Activated naive CD4-positive, alpha-beta T cell (primary cell): ENCODE measurements around the gene ZNF827.

Source experiments
- DNase-seq, 4 experiments: peaks; one replicate each; lab custom pipeline; 2025; lab: John Stamatoyannopoulos, UW

Gene ZNF827

DNA sequence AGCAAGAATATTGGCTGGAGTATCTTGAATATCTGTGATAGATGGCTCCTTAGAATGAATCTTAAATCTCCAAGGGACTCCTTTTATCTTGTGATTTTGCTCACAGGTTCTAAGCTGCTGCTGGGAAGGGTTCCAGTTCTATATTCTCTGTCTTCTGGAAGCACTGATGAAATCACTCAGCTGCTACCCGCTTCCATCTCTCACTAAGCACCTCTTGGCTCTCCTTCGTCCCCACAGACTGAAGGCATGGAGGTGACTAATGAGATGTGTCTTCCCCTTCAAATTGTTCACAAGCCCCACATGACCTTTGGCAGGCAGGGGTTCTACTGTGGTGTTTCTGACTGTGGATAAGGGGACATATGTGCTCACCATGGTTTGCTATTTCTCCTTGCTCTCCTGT lies 182.8 kb downstream of the ZNF827 start:
- DNase-seq = no peak

DNA sequence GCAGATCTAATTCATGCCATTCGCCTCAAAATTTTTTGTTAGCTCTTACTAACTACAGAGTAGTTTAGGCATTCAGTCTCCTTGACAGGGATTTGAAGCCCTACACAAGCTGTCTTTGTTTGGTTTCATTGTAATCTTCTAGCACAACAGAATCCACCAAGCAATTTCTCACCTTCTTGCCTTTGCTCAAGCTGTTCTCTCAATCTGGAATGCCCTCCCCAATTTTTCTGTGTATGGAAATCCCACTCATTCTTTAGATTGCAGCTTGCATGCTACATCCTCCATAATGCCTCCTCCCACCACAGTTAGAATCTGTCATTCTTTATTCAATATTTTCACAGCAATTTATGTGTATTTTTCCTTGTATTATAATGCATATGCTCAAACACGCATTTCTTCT lies 195.0 kb downstream of the ZNF827 start:
- DNase-seq = no peak

DNA sequence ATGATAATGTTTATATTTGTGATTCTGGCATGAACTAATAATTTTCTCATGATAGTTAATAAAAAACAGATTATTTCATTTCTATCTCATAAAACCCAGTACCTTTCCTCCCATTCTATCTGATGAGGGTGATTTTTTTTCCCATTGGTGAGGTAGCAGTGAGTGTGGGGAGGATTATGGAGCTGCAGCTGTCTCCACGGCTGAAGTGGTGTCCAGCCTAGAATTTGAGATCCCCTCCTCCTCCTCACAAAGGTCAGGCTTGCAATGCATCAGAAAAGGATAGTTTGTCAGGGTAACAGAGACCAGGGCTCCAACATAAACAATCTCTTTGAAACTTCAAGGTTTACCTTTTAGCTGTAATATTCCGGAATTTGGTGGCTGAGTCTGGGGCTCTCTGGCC lies 197.8 kb downstream of the ZNF827 start:
- no peak for DNase-seq

DNA sequence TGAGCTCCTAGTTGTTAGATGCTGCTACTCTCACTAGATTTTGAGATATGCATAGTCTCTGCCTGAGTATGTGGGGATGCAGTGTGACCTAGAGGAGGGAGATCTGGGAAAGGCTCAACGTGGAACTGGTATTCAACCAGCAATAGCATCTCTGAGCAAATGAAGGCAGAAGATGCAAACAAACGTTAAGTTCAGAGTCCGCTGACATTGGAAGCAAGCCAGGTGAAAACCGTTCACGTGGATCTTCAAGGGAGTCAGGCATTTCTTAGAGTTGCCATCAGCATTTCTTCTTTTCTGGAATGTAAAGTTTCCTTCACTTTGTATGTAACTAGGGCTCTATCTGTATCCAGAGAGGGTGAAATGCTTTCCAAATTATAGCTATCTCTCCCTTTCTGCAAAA lies 198.8 kb downstream of the ZNF827 start:
- no peak for DNase-seq

DNA sequence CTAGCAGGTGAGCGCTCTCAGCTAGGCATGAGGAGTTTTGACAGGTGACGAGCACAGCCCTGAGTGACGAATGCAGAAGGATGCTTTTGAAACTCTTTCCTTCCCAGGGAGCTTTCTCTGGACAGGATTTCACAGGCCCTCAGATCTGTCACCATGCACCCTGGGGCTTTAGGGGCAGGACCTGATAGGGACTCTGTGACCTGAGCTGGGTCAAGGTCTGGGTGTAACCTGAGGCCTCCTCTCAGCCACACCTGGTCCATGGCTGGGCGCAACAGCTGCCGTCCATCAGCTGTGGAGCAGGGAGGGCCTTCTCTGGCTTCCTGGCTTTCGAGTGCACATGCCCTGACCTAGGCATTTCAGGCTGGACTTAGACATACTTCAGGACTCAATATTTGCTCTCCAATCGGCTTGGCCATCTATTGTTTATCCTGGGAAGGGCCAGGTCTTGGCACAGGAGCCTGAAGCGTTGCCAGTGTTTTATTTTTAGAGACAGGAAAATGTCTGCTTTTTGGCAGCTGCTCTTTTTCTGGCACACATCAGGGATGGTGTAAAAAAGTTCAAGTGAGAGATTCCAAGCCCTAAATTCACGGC lies 202.3 kb downstream of the ZNF827 start:
- DNase-seq = no peak

DNA sequence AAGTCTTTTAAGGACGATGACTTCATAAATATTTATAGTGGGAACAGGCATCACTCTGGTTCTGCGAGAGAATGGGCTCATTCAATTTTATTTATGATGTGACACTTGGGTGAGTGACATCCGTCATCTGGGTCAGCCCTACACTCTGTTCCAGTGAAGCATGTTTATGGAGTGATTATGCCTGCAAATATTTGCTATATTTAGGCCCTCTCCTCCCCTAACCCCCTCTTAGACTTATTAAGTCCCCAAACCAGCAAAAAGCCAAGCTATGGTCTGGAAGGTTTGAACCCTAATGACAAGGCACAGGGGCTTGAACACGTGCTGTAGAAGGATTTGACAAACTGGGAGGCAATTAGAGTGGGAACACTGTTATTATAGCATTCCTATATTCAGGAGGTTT lies 202.8 kb downstream of the ZNF827 start:
- DNase-seq = no peak

DNA sequence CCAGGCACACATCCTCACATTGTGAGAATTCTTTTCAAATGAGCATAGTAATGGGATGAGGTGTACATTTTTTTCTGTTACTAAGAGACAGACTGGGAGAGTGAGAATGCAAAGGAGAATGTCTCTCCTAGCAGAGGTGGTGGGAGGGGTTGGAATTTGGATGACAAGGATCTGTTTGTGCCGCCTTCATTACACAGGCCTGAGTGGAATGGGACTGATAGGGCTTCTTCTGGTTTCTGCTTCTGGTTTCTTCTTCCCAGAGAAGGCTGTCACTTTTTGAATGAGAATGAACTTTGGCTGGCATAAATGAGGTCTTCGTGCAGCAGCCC lies 203.3 kb downstream of the ZNF827 start:
- no peak for DNase-seq

DNA sequence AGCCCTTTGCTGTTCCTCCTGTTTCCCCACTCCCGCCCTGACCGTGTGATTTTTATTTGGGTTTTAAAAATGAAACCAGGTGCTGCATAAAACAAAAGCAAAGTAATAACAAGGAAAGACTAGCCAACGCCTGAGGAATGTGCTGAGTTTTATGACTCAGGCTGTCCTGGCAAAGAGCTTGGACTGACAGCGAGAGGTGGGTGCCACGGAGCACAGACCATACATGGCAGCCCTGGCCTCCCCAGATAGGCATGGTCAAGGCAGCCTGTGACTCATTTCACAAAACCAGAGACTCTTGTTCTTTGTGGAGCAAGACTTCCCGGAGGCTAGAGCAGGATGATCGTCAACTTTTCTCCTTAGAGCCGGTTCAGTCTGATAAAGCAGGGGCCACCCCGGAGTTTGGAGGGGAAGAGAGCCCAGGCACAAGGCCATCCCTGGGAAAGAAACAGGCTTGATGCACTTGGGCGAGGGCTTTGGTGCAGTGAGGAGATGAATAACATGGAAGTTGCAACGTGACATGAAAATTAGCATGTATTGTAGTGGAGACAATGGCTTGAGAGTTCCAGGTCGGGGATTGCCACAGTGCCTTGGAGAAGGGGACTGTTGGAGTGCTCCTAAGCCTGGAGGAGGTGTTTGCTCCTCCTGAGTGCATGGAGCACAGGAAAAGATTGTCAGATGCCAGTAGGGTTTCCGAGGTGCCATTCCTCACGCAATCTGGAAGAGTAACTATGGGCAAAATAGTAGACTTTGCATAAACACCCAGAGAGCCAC lies 203.9 kb downstream of the ZNF827 start:
- DNase-seq = no peak

DNA sequence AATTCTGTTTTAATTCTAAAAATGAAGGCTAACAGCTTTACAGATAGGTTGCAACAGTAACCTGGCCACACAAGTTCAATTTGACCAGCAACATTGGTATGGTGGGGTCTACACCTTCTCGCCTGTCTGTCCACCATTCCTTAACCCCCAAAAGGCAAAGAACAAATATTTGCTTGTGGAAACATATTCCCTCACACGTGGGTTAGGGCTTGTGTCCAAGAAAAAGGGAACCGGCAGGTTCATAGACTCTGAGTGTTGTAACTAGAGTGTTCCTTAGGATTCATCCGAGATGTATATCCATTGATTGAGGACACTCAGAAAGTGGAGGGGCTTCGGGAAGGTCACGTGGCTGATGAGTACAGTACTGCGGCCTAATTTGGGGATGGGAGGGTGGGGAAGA lies 204.6 kb downstream of the ZNF827 start:
- no peak for DNase-seq

DNA sequence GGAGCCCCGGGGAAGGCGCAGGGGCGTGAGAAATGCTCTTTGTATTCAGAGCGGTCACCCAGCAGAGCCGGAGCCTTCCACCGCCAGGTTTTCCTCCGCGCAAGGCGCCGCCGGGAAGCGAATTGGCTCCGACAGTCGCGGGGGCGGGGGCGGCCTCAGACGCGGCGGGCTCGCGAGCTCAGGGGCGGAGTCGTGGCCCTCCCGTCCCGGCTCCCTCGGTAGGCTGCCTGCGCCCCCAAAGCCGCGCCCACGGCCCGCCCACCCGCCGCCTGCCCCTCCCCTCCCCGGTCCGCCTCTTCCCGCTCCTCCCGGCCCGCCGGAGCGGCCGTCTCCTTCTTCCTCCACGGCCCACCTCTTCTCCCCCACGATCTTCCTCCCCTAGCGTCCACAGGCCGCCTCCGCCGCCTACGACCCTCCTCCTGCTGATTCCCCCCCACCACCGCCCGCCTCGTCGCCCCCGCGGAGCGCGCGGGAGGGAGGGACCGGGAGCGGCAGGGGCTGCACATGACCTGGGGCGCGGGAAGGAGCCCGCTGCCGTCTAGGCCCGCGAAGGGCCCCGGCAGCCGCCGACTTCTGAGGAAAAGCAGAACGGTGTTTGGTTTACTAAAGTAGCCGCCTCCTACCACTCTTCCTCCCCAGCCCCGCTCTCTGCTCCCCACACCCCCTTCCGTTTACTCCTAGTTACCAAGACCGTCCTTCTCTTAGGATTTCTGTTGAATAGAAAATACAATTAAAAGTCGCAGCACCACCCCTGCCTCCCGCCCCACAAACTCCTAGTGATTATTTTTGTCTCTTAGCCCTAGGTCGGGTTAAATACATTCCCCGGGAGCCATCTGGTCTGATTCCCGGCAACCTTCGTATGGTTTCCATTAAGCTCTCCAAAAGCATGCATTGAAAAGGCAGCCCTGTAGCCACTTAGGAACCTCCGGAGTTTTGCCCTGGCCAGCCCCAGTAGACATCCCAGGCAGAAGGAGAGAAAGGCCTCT lies 205.4 kb downstream of the ZNF827 start:
- DNase-seq = peak; percentile 27 to 81 (median 53)

DNA sequence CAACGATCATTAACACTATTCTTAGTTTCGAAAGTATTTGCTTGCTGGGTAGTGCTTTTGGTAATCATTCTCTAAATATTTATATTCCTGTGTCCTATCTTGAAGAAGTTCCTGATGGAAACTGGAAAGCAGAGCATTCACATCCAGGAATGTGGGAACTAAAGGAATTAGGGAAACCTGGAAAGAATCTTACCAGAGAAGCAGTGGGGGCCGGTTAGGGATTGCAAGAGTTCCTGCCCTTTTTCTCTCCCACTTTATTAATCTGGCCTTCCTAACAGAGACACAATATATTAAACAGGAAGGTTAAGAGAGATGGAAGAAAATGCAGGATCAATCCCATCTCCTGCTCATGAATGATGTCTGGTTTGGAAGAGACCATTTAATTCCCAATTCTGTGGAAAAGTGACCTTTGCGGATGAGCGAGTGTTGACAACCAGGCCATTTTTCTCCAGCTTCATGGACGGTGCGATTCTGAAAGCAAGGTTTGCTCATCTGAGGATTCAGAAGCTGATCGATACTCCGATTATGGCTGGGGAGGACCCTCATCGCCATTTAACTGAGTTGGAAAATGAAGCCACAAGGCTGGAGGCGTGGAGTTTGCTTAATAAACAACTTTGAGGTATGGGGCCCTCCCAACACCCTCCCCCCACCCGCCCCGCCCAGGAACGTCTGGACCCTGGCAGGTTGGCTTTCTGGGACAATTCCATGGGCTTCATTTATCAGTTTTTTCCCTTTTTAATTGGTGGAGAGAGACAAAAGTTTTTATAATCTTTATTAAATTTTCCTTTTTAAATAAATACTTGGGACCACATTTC lies 206.4 kb downstream of the ZNF827 start:
- no peak for DNase-seq

DNA sequence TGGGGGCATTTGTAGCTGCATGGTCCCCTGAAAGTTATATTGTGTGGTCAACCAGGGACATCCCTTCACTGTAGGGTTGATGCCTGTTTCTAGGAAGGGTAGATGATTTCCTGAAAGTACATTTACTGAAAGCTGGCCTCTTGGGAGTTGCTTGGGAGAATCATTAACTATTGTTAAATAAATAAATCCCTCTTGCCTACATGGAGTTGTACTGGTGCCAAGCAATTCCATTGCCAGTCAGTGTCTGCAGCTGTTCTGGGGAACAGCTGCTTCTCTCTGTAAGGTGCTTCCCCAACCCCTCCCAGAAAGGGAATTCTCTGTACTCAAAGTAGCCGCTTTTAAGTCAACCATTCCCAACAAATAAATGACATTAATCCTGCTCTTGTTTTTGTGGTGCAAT lies 207.6 kb downstream of the ZNF827 start:
- no peak for DNase-seq

DNA sequence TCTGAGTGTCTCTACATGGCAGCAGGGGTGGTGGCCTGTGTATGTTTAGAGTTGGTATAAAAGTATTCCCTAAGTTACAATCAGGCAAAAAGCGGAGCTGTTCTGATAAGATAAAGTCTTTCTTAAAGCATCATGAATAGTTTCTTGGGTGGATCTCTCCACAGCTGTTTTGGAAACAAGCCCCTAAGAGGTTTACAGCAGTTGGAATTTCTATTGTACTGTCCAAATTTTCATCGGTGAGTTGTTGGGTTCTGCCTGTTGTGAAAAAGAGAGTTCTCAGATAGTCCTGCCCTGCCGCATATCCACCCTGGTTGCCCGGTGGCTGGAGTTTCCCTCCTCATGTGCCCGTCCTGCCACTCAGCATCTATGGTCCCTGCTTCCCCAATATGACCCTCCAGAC lies 208.6 kb downstream of the ZNF827 start:
- no peak for DNase-seq

DNA sequence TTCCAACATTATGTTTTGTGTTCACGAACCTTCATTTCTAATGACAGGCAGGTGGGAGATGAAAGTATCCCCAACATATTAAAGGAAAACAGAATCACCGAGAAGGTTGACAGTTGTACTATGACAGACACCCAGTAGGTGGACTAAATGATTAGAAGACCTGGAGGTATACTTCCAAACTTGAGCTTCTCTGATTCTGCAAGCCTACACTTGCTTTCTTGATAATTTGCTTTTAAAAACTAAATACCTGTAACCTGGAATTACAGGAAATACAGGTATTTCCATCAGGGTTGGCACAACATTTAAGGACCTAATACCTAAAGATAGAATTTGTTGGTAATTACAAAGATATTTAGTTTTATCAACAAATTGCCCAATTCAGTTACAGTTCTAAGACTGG lies 215.3 kb downstream of the ZNF827 start:
- DNase-seq = no peak

DNA sequence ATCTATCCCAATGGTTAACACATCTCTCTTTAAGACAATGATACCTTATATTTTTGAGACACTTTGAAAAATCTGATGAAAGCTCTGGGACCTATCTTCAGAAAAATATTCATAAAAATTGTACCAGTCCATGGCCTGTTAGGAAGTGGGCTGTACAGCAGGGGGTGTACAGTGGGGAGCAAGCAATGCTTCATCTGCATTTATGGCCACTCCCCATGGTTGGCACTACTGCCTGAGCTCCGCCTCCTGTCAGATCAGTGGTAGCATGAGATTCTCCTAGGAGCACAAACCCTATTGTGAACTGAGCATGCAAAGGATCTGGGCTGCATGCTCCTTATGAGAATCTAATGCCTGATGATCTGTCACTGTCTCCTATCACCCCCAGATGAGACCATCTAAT lies 216.1 kb downstream of the ZNF827 start:
- no peak for DNase-seq

DNA sequence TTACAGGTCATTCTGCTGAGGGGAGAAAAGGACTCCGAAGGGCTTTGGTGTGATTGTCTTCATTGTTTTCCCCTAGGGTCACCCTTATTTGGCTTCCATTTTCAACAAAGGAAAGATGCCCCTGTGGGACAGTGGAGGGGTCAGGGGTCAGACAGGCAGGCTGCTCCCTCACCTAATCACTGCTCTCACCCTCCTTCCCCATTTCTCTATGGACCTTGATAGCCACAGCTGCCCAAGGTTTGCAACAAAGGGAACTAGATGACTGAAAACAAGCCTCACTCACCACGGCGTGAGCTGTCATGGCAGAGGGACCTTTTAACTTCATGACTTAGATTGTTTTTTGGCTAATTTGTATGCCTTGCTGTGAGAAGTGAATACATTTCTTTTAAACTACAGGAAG lies 218.0 kb downstream of the ZNF827 start:
- DNase-seq = no peak

DNA sequence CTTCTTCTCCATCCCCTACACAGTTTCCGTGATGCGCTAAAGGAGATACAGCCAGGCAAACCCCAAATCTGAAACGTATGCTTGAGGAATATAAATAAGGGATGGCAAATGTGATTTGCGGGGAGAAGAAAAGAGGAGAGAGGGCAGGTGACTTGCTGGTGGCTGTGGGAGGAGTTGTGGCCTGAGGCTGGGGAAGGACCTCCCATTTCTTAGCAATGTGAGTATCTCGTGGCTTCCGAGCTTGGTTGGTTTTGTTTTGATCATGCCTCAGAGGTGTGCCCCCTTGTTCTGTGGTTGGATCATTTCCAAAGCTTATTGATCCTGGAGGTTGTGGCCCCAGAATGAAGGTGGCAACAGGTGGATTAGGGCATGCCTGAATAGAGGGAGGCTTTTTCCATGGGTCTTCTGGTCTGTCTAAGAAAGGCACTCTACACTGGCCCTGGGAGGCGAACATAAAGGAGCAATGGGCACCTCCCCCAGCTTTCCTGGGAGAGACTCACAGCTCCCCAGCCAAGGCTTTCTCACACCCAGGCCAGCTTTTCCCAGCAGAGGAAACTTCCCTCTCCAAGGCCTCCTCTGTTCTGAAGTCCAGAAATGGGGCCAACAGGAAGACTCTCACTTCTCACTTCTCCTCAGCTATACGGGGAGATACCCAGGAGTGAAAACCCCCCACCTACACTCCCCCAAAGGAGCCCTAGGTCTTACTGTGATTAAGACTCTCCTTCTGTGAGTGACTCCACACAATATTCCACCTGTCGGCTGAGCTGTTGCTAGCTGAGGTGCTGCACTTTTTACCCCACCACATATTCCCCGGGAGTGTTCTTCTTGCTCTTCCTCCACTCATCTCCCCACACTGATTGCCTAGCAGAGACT lies 218.6 kb downstream of the ZNF827 start:
- DNase-seq = no peak

DNA sequence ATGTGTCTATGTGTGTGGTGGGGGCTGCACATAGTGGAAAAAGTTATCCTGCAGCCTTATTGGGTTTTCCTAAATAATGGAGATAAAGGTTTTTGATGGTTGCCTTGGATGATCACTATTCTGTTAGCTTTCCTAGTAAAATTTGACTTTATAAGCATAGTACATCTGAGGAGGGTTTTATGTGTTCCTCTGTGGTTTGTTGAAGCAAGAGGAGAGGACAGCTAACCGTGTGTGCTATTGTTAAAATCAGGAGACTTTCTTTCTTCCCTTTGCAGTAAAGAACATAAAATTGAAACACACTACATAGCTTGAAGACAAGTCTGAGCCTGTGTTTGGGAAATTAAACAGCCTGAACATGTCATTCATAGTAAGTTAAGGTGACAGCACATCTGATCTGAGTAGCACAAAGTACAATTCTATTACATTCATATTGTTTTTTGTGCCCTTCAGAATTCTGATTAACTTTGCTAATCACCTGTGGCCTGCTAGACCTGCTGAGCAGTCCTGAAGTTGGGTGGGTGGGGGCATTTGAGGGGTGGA lies 221.9 kb downstream of the ZNF827 start:
- DNase-seq = no peak

DNA sequence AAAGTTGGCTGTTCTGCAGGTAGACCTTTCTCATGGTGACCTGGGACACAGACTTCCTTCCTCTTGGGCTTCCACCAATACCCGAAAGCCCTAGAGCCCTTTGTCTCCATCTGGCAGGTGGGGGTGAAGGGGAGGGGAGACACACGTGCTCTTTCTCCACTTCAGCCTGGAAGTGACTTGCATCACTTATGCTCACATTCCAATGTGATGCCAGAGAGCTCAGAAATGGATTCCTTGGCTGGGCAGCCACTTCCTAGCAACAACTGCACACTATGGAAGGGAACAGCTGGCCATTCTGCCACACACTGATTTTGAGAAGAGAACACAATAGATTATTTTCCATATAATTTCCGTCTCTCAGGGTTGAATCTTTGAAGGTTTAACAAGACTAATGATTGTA lies 222.4 kb downstream of the ZNF827 start:
- no peak for DNase-seq

DNA sequence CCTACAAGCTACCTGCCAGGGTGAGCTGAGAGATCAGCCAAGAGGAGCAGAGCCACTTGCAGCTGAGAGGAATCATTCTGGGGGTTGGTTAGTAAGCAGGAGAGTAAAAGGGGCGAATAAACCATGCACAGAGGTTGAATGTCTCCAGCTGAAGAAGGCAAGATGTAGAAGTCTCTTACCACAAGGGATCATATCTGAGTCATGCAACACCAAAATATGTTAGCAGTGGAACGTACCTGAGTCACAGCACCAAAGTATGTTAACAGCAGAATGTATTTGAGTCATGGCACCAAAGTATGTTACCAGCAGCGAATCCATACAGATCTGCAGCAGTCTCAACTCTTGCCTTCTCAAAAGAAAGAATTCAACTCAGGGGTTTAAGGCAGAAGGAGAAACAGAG lies 228.8 kb downstream of the ZNF827 start:
- no peak for DNase-seq

DNA sequence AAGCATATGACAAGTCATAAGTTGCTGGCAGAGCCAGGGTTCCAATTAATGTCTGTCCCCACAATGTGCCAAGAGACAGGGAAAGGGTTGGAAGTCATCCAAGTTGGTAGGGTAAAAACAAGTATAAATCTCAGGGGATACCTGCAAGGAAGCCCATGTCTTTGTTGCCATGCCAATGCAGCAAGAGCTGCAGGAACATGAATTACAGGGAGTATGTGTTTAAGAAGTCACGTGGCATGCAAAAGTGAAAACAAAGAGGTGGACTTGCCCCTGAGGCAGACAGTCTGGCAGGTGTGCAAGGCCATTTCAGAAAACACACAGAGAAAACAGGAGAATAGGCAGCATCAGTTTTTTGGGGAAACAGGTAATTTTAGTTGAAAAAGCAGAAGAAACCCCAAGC lies 229.3 kb downstream of the ZNF827 start:
- DNase-seq = no peak
